Adrenal gland (tissue), 5 donors: Measurements from ENCODE around the gene JUND.
"Not testable (repeated sequence)": the region's sequence is repeated elsewhere in the genome, so short reads cannot be mapped to it uniquely, and the experiment has no call there.

Experiments
- CTCF ChIP-seq, 6 experiments: fragments of 450-650 bp in 4 of 6; fragments of 200-600 bp in 2 of 6; sonication (generic) in 1 of 6; IDR thresholded peaks; 1 replicate in 5 of 6; 2 replicates in 1 of 6; pipeline versions ENCODE4 v1.5.1 to v1.8.0; 2016 to 2021; ENCODE audit warnings: antibody characterized with exemption in 6 of 6, mild to moderate bottlenecking in 2 of 6, moderate library complexity in 1 of 6
- POLR2A ChIP-seq, 2 donors: fragments of 450-650 bp; IDR thresholded peaks; one replicate each; pipeline ENCODE4 v1.6.1; 2017; ENCODE audit warnings: antibody characterized with exemption in 2 of 2, mild to moderate bottlenecking in 2 of 2, moderate library complexity in 1 of 2
- donor health status: DM: no; HTN: no; CAD: no.

GRCh38 chr19:18324373-18324731 lies 42.9 kb upstream of the JUND start:
- TF ChIP-seq CTCF, POLR2A (IDR thresholded peaks at IDR 0.05): not testable (repeated sequence)
